BJ (cell line): ENCODE data around the gene CEP19. TPM values are rescaled to one million over a fixed set of nuclear protein-coding genes. Genes with fewer than 3 reads are reported as not detected.
"Not testable (repeated sequence)": the region's sequence is repeated elsewhere in the genome, so short reads cannot be mapped to it uniquely, and the experiment has no call there.

Source experiments
- CTCF ChIA-PET: fragments of 350-600 bp; formaldehyde crosslinking; extraction: SDS; loops from one replicate; lab custom pipeline; 2021; ENCODE audit warnings: antibody characterized with exemption, inconsistent platforms; lab: Yijun Ruan, JAX
- POLR2A ChIA-PET: fragments of 300-600 bp; sonication (Branson Sonifier 250); formaldehyde crosslinking; extraction: SDS; loops from one replicate; lab custom pipeline; 2021; ENCODE audit warnings: antibody characterized with exemption; lab: Charles Lee
- DNase-seq: peaks from one replicate; pipeline ENCODE4 v3.0.0-alpha.2; 2011; ENCODE audit warnings: low read depth
- H3K27me3 ChIP-seq: 2 replicates; pipeline ENCODE4 v1.6.0; 2011; ENCODE audit warnings: low read length; ENCODE audit not compliant: control insufficient read depth, insufficient read depth
- H3K36me3 ChIP-seq: 2 replicates; pipeline ENCODE4 v1.5.1; 2011; ENCODE audit warnings: low read length; ENCODE audit not compliant: control insufficient read depth, insufficient read depth
- H3K4me3 ChIP-seq: 2 replicates; pipeline ENCODE4 v1.5.1; 2011; ENCODE audit warnings: low read depth, mild to moderate bottlenecking, control low read depth, low read length
- CTCF ChIP-seq: IDR thresholded peaks from 2 replicates; pipeline ENCODE4 v1.5.1; 2011; ENCODE audit warnings: low read depth, mild to moderate bottlenecking, control low read depth, inconsistent platforms, low read length, moderate library complexity; ENCODE audit not compliant: insufficient read depth
- polyA plus RNA-seq: library from polyadenylated mRNA; depleted of rRNA; stranded (reverse); fragments of >200 nt; gene quantifications from 2 replicates; pipeline ENCODE4 v1.2.3, GENCODE V29; 2011

Gene CEP19
- polyA plus RNA-seq, 1 experiment: 1.9 TPM

GRCh38 chr3:196726788-196727675, 15.0 kb upstream of the CEP19 start:
- no peak overlapping the region for H3K4me3 ChIP-seq
- no peaks in the 10 kb centered on the region for H3K27me3 ChIP-seq
- ChIA-PET POLR2A (no interaction called here), CTCF (interaction anchor here (1.3 kb wide), 1 partner anchor 19 kb away, joined by 5 read pairs; no protein-coding TSS in a partner anchor)
- no peak for DNase-seq
- no peak for TF ChIP-seq CTCF
- H3K36me3 ChIP-seq: peaks cover 2% of the 10 kb centered on the region; the same call in 1 of the 2 replicates

- Histone ChIP-seq H3K4me3 (no peak overlapping the region), H3K27me3 (no peaks in the 10 kb centered on the region), H3K36me3 (peaks cover 2% of the 10 kb centered on the region)
- ChIA-PET POLR2A (no interaction called here), CTCF (no interaction called here)
- DNase-seq: no peak
- no peak for TF ChIP-seq CTCF
These were observed 9.0 kb upstream of the CEP19 start for GRCh38 chr3:196721097-196721496.

- H3K27me3 ChIP-seq, H3K36me3 ChIP-seq, CTCF ChIA-PET, H3K4me3 ChIP-seq, POLR2A ChIA-PET, DNase-seq: not testable (repeated sequence)
These were observed 5.1 kb upstream of the CEP19 start for GRCh38 chr3:196717162-196717561.

GRCh38 chr3:196712514-196713413, 714 bp upstream of the CEP19 start:
- H3K4me3 ChIP-seq: peak overlapping the region; percentile 82
- no peaks in the 10 kb centered on the region for H3K27me3 ChIP-seq
- TF ChIP-seq CTCF: no peak
- no peaks in the 10 kb centered on the region for H3K36me3 ChIP-seq
- no peak for DNase-seq
- CTCF ChIA-PET: no interaction called here
- POLR2A ChIA-PET: no interaction called here

- TF ChIP-seq CTCF: no peak
- Histone ChIP-seq H3K36me3 (no peaks in the 10 kb centered on the region), H3K27me3 (no peaks in the 10 kb centered on the region), H3K4me3 (no peak overlapping the region)
- ChIA-PET CTCF (interaction anchor here (1.4 to 2.8 kb wide), 4 partner anchors 15 to 99 kb away, joined by 4 to 9 read pairs (median 4); no protein-coding TSS in a partner anchor), POLR2A (no interaction called here)
- no peak for DNase-seq
These were observed 3.6 kb downstream of the CEP19 start for GRCh38 chr3:196708467-196708866.
